NCI-H2107 treated with DMSO at 0.1 percent for 48 hours (cell line): ENCODE data around the gene VSIR.

Source experiments
- DNase-seq: peaks from one replicate; lab custom pipeline; 2025; ENCODE audit not compliant: unreplicated experiment; lab: John Stamatoyannopoulos, UW

VSIR gene

DNA sequence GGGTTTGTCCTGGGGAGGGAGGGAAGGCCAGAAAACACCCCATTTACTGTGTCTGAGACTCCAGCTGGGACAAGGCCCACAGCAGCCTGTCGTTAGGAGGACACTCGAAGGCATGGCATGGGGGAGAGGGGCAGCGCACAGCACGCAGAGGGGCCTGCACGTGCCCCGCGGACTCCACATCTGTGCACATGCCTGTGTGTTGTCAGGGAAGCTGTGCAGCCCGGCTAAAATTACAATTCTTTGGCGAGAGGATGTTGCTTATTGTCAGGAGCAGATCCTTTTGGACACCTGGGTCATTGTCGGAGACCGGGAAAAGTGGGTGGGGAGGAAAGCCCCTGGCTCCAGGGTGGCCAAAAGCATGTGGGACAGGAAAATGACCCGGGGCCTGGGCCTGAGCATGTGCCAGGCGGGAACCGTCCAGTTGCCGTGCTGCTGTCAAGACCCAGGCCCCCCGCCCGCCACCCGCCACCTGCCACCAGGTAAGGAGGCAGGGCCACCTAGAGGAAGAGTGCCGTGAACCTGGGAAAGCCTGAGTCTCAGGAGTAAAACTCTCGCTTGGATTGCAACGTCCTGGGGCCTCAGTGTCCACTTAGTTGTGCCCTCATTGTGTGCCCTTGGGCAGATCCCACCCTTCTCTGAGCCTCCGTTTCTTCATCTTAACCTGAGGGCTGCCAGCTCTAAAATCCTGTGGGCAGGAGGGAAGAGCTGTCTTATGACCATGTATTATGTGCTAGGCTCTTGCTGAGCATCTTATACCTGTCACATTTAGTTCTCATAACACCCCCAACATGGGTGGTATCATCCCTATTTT lies 7.2 kb downstream of the VSIR start:
- DNase-seq: no peak

GRCh38 chr10:71765176-71765904 lies 8.0 kb downstream of the VSIR start:
- DNase-seq: no peak

DNA sequence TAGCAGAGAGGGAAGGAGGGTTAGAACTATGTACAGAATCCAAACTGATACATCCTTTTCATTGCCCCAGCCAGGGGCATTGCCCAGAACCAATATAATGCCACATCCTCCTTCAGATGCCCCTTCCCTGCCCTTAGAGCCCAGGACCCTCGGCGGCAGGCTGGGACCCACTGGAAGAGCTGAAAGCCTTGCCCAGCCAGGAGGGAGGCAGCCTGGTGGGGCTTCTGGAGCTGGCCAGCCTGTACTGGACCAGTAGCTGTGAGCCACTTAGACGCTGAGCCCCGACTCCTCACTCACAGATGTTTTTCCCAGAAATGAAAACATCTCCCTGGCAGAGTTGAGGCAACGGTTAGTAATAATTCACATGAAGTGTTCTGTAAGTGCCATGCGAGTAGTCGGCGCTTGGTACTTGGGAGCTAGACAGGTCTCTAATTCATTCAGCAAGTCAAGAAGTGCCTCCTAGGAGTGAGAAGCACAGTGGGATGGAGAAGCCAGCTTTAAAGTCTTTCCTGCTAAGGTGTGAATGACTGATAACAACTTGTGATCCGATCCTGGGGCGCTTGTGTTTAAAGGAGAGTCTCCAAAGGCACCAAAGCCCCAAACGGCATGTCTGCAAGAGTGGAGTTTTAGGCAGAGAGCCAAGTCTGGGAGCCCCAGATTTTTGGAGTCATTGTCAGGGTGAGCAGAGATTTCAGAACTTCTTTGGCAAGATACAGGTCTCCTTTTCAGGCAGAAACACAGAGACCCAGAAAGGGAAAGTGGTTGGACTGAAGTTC lies 9.8 kb downstream of the VSIR start:
- DNase-seq: no peak

DNA sequence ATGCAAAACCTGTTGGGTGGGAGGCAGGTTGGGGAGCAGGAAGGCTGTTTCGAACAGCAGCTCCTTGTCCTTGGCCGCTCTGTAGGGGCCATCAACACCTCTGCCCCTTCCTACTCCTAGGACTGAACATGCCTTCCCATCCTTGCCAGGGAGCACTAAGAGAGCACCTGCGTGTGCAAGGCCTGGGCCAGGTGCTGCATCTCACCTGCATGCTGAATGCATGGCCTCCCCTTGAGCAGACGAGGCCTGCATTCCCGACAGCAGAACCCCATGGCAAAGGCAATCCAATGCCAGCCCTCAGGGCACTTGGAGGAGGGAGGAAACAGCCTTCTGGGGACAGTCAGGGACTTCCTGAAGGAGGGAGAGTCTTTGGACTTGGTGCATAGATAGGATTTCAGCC lies 11.0 kb downstream of the VSIR start:
- no peak for DNase-seq

GRCh38 chr10:71761541-71762113 lies 11.7 kb downstream of the VSIR start:
- DNase-seq: no peak

DNA sequence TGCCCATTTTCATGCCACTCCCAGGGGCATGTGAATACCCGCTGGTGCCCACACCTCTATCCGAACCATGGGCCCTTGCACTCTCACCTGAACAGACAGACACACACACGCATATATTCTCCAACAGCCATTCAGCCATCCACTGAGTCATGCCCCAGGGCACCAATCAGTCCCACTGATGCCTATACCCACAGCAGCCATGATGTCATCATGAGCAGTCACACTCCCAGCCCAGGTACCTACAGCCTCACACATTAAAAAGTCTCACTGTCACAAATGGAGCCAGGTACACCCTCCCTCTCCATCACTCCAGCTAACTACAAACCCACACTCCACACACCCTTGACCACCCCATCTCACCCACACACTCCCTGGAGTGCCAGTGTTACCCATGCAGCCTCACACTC lies 12.2 kb downstream of the VSIR start:
- no peak for DNase-seq

GRCh38 chr10:71757399-71757922 lies 15.9 kb downstream of the VSIR start:
- no peak for DNase-seq

GRCh38 chr10:71756311-71757191 lies 16.8 kb downstream of the VSIR start:
- DNase-seq: no peak

DNA sequence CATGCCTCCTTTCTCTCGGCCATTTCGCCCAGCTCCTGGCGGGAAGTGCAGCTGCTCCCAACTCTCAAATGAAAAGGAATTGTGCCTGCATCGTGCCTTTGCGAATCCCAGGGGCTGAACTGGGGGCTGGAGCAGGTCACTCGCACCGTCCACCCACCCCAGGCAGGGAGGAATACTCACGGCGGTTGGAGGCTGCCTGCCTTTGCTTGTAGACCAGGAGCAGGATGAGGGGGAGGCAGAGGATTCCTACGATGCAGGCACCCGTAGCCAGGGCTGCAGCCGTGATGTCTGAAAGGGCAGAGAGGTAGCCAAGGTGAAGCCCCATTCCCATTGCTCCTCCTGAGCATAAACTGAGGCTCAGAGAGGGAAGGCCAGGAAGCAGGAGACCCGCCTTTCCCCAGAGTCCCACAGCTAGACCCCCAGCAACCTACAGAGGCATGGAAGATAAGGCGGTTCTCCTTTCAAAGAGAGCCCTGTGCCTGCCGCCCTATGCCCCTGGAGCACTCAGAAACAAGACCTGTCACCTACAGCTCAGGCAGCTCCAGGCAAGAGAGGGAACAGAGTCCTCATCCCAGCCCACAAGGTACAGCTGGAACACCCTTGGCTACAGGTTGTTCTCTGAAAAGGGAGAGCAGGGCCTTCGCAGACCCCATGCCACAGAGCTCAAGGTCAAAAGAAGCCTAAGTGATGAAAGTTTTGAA lies 18.0 kb downstream of the VSIR start:
- DNase-seq: no peak

GRCh38 chr10:71754562-71754961 lies 18.8 kb downstream of the VSIR start:
- DNase-seq: no peak

- DNase-seq: no peak
These were observed 19.3 kb downstream of the VSIR start for GRCh38 chr10:71753960-71754505.

GRCh38 chr10:71753091-71753959 lies 20.0 kb downstream of the VSIR start:
- no peak for DNase-seq

DNA sequence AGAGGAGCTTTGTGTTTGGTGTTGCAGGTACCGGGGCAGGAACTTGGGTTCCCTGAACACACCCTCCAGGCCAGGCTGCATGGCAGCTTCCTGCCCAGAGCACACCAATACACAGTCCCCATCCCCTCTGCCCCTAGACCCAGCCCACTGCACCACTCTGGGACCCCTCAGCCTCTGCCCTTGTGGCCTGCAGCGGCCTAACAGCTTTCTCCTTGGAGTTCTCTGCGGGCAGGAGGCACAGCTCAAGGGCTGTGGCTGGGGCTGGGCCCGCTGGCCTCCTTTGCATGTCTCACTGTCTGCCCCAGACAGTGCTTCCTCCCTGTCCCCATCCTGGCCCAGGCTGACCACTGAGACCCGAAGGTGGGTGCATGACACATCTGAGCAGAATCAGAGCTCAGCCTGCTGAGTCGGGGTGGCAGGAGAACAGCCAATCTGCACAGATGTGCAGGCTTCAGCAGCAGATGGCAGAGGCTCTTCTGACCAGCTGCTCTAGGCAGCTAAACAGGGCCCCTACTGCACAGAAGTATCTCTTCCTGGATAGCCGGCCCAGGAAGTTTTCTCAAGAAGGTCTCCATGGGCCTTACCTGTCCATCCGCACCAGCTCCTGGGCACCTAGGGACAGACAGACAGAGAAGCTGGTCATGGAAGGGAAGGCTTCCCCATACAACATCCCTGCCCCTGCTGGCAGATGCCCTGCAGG lies 20.8 kb downstream of the VSIR start:
- DNase-seq: no peak

DNA sequence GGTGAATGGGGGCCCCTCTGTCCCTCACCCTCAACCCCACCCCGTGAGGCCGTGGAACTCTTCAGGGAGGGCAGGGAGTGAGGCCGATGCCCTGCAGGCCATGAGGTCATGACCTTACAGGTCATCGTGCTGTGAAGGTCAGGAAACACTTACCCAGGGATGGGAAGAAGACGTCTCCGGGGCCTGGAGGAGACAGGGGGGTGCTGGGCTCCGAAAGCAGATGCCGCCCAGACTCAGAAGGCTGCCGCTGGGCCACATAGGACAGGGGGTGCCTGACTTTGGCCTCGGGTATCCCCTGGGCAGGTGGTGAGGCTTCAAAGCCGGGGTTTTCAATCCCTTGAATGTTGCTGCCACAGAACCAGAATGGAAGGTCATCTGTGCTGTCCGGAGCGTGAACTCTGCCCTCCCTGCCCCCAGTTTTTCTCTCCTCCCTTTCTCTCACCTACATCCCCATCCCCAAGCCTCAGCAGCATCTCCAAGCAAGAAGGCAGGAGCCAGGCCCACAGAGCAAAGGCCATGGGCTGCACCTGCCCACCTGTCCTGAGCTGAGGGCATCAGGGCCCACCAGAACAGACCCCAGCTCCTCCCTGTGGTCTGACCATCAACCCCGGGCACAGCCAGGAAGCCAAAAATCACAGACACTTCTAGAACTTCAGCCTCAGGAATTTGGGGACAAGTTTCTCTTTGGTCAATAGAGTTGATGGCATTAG lies 21.6 kb downstream of the VSIR start:
- DNase-seq: no peak

- DNase-seq: no peak
These were observed 22.3 kb downstream of the VSIR start for GRCh38 chr10:71750986-71751385.

DNA sequence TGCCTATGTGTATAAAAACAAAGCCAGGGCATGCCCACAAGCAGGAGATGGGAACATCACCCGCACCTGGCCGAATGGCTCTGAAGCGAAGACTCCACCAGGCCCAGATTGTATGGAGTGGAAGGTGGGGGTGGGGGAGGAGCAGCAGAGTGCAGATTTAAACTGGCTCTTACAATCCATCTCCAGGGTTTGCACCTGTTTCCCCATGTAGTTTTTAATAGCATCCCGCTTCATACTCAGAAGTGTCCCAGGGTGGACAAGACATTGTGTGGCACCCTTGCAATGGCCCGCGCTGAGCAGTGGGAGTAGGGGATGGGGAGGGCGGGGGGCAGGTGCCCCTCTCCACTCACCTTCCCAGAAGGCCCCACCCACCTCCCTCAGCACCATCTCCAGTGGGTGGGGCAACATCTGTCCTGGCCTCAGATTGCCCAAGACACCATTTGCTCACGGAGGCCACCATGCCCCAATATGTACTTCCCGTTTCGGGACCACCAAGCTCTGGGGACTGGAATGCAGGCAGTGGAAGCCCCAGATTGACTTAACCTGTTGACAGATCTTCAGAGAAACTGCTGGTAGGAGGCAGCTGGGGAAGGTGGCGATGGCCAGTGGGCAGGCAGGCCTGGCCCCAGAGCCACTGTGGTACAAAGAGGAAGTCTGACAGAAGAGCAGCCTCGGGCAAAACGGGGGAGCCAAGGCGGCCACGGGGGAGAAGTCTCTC lies 23.0 kb downstream of the VSIR start:
- DNase-seq: no peak
